ENCODE results near the gene PPFIBP2. TPM values are rescaled to one million over a fixed set of nuclear protein-coding genes. Genes with fewer than 3 reads are reported as not detected.
A peak's percentile ranks its signal among the peaks of the same experiment; 100 is the strongest.

The PPFIBP2 gene
- total and polyA plus RNA-seq, 12 donors: 6.4 to 40.7 (median 21.4) TPM

DNA sequence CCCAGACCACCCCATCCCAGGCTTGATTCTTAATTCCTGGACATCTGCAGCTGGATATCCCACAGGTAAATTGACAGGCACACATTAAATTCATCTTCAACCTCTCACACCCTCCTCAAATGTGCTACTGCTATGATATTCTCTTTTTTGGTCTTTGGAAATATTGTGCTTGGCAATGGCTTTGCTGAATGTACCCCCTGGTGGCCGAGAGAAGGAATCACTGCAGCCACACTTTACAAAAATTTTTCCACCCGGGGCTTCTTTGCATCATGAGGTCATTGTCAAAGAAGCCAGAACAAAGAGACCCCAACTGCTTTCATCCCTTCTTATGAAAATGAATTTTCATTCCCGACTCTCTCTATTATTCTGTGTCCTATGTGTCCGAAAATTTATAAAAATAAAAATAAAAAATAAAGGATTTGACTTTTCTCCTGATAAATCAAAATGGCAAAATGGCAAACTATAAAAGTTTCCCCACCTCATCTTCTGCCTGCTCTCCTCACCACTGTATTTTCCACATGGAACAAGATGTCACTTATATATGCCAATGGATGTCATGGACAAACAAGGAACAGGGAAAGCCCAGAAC, 174.5 kb downstream of the PPFIBP2 start:
- intact Hi-C loops (cut with DNase I): loop anchor here in 6 of 10 donors (2.0 to 10.0 kb wide), 4 partner anchors 174 to 876 kb away; partner anchors contain the start of gene PPFIBP2 (in 1 of the 6)
- 18 to 37% methylated on average over 4 of the region's 4 CpGs for WGBS, 2 donors
- H3K9me3 ChIP-seq: no peaks in the 10 kb centered on the region
- H3K36me3 ChIP-seq: no peaks in the 10 kb centered on the region
- DNase-seq (no peak), ATAC-seq (no peak)
- no peaks in the 10 kb centered on the region for H3K4me1 ChIP-seq
- H3K27ac ChIP-seq: no peak overlapping the region
- TF ChIP-seq, protein P1, sequence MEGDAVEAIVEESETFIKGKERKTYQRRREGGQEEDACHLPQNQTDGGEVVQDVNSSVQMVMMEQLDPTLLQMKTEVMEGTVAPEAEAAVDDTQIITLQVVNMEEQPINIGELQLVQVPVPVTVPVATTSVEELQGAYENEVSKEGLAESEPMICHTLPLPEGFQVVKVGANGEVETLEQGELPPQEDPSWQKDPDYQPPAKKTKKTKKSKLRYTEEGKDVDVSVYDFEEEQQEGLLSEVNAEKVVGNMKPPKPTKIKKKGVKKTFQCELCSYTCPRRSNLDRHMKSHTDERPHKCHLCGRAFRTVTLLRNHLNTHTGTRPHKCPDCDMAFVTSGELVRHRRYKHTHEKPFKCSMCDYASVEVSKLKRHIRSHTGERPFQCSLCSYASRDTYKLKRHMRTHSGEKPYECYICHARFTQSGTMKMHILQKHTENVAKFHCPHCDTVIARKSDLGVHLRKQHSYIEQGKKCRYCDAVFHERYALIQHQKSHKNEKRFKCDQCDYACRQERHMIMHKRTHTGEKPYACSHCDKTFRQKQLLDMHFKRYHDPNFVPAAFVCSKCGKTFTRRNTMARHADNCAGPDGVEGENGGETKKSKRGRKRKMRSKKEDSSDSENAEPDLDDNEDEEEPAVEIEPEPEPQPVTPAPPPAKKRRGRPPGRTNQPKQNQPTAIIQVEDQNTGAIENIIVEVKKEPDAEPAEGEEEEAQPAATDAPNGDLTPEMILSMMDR (IDR thresholded peaks at IDR 0.05): peak; percentile 41 to 82 (median 75)
- no peak overlapping the region for H3K4me3 ChIP-seq
- H3K27me3 ChIP-seq: peaks cover 0 to 24% (median 6%) of the 10 kb centered on the region in 7 donors

DNA sequence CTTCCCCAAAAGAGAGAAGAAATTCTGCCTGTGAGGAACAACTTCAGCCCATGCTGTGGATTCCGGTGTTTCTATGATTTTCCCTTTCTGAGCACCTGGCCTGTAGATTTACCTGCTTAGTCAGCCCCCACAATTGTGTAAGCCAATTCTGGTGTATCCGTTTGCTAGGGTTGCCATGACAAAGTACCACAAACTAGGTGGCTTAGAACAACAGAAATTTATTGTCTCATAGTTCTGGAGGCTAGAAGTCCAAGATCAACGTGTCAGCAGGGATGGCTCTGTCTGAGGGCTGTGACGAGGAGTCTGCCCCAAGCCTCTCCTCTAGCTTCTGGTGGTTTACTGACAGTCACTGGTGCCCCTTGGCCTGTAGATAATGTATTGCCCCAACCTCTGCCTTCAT, 175.4 kb downstream of the PPFIBP2 start:
- no peak for ATAC-seq
- peaks cover 0 to 33% (median 8%) of the 10 kb centered on the region in 7 donors for H3K27me3 ChIP-seq
- TF ChIP-seq, protein P1 (IDR thresholded peaks at IDR 0.05): no peak
- intact Hi-C loops (cut with DNase I): loop anchor here in 6 of 10 donors (2.0 to 10.0 kb wide), 4 partner anchors 174 to 877 kb away; partner anchors contain the start of gene PPFIBP2 (in 1 of the 6)
- no peak for DNase-seq
- no peak overlapping the region for H3K4me3 ChIP-seq
- no peaks in the 10 kb centered on the region for H3K4me1 ChIP-seq
- H3K36me3 ChIP-seq: no peaks in the 10 kb centered on the region
- no peaks in the 10 kb centered on the region for H3K9me3 ChIP-seq
- no peak overlapping the region for H3K27ac ChIP-seq
- 64 to 80% methylated on average over 4 of the region's 4 CpGs for WGBS, 2 donors

DNA sequence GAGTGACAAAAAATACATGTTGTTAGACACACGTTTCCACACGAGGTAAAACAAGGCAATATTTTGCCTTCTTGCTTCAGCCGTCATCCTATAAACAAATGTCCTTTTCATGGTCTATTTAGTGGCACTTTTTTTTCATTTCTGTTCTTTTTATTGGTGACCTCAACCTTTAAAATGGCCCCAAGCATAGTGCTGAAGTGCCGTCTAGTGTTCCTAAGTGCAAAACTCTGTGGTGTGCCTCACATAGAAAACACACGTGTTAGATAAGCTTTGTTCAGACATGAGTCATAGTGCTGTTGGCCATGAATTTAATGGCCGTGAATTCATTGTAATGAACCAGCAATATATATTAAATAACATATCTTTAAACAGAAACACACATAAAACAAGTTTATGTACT, 176.8 kb downstream of the PPFIBP2 start:
- ATAC-seq (no peak), DNase-seq (no peak)
- WGBS, 2 donors: 70 to 79% methylated on average over 6 of the region's 6 CpGs
- no peak overlapping the region for H3K27ac ChIP-seq
- H3K4me3 ChIP-seq: no peak overlapping the region
- H3K36me3 ChIP-seq: no peaks in the 10 kb centered on the region
- H3K9me3 ChIP-seq: no peaks in the 10 kb centered on the region
- intact Hi-C loops (cut with DNase I): loop anchor here in 4 of 10 donors (5.0 to 10.0 kb wide), 2 partner anchors 593 to 596 kb away; no protein-coding TSS in a partner anchor
- peaks cover 0 to 36% (median 8%) of the 10 kb centered on the region in 7 donors for H3K27me3 ChIP-seq
- TF ChIP-seq, protein P1 (IDR thresholded peaks at IDR 0.05): no peak
- H3K4me1 ChIP-seq: no peaks in the 10 kb centered on the region

DNA sequence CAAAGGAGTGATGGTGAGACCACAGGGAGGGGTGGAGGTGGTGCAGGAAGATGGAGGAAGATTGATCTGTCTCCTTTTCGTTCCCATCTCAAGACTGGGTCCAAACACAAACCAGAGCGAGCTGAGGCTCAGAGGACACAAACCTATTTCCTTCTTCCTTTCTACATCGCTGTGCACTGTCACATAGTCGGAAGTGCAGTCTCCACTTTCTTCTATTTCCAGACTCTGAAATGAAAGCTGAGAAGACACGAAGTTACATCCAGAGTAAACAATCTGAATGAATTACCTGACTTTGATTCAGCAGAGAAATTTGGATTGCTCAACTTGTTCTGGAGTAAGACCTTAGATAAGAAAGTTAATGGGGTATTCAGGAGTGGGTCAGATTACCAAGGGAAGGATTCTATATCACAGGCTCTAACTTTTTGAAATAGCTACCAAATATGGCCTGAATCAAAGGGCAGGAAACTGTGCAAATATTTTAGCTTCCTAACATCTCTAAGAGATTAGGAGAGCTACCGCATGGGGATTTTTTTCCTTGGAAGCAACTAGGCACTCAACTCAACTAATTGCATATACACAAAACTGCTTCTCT, 178.1 kb downstream of the PPFIBP2 start:
- Histone ChIP-seq H3K36me3 (no peaks in the 10 kb centered on the region), H3K27ac (no peak overlapping the region), H3K4me1 (no peaks in the 10 kb centered on the region), H3K9me3 (no peaks in the 10 kb centered on the region), H3K27me3 (peaks cover 0 to 36% (median 8%) of the 10 kb centered on the region in 7 donors), H3K4me3 (no peak overlapping the region)
- ATAC-seq: no peak
- DNase-seq: no peak
- intact Hi-C loops (cut with DNase I): loop anchor here in 4 of 10 donors (5.0 to 10.0 kb wide), 2 partner anchors 595 to 597 kb away; no protein-coding TSS in a partner anchor
- 67 to 72% methylated on average over 6 of the region's 6 CpGs for WGBS, 2 donors
- TF ChIP-seq, protein P1 (IDR thresholded peaks at IDR 0.05): no peak

Data from heart right ventricle (tissue), 16 donors.